Measurements from ENCODE around the gene TMEM89. TPM values are rescaled to one million over a fixed set of nuclear protein-coding genes. Genes with fewer than 3 reads are reported as not detected.
A peak's percentile ranks its signal among the peaks of the same experiment; 100 is the strongest.

Gene TMEM89
- total and polyA plus RNA-seq, 7 donors = not detected

GRCh38 chr3:48617559-48617958 is 4.0 kb downstream of the TMEM89 start:
- DNase-seq (peak in 1 of 2 donors; percentile 14), ATAC-seq (no peak)
- no peaks in the 10 kb centered on the region for H3K27me3 ChIP-seq (ENCODE audit: insufficient read depth in 3 of 3, low read length in 2 of 3)
- H3K9me3 ChIP-seq = peaks cover 13% of the 10 kb centered on the region
- 93 to 97% (median 93%) methylated on average over 4 of the region's 4 CpGs for WGBS, 3 donors
- no peak for TF ChIP-seq CTCF (IDR thresholded peaks at IDR 0.05)
- H3K4me1 ChIP-seq = no peaks in the 10 kb centered on the region
- no peaks in the 10 kb centered on the region for H3K36me3 ChIP-seq (ENCODE audit: insufficient read depth in 1 of 2, low read depth in 1 of 2)
- no peak overlapping the region for H3K4me3 ChIP-seq
- intact Hi-C loops (cut with DNase I) = no loop called here
- H3K27ac ChIP-seq = no peak overlapping the region

- TF ChIP-seq CTCF (IDR thresholded peaks at IDR 0.05) = no peak
- Histone ChIP-seq H3K27me3 (ENCODE audit: insufficient read depth in 3 of 3, low read length in 2 of 3) (no peaks in the 10 kb centered on the region), H3K9me3 (peaks cover 13% of the 10 kb centered on the region), H3K4me3 (no peak overlapping the region), H3K4me1 (peaks cover 5% of the 10 kb centered on the region), H3K36me3 (ENCODE audit: insufficient read depth in 1 of 2, low read depth in 1 of 2) (no peaks in the 10 kb centered on the region), H3K27ac (no peak overlapping the region)
- ATAC-seq (no peak), DNase-seq (no peak)
- intact Hi-C loops (cut with DNase I) = no loop called here
- WGBS, 3 donors = 68 to 81% (median 69%) methylated on average over 3 of the region's 3 CpGs
Measured at GRCh38 chr3:48614044-48614443, 7.5 kb downstream of the TMEM89 start.

- Histone ChIP-seq H3K27me3 (ENCODE audit: insufficient read depth in 3 of 3, low read length in 2 of 3) (no peaks in the 10 kb centered on the region), H3K36me3 (ENCODE audit: insufficient read depth in 1 of 2, low read depth in 1 of 2) (peaks cover 0 to 14% of the 10 kb centered on the region in 2 donors), H3K4me3 (no peak overlapping the region), H3K9me3 (peaks cover 2% of the 10 kb centered on the region), H3K4me1 (peaks cover 20% of the 10 kb centered on the region), H3K27ac (no peak overlapping the region)
- 79 to 97% (median 85%) methylated on average over 1 of the region's 1 CpG for WGBS, 3 donors
- no peak for TF ChIP-seq CTCF (IDR thresholded peaks at IDR 0.05)
- no peak for ATAC-seq
- intact Hi-C loops (cut with DNase I) = no loop called here
- DNase-seq = no peak
Measured at GRCh38 chr3:48612309-48612708, 9.3 kb downstream of the TMEM89 start.

- intact Hi-C loops (cut with DNase I) = loop anchor here in 1 of 2 donors (2.0 kb wide), 1 partner anchor 25 kb away; the partner anchor contains the start of gene SLC26A6
- TF ChIP-seq CTCF (IDR thresholded peaks at IDR 0.05) = peak; percentile 79
Measured at GRCh38 chr3:48609088-48610005, 12.2 kb downstream of the TMEM89 start, which contains the start of gene UQCRC1. Gene UQCRC1 (minus strand): TSS chr3:48609646. CDS start chr3:48609620, 26 bp downstream.

More at GRCh38 chr3:48609088-48610005, 12.2 kb downstream of the TMEM89 start, which contains the start of gene UQCRC1:
- ATAC-seq = peak; percentile 99 to 100 (median 100)
- peak; percentile 93 to 97 for DNase-seq
- Histone ChIP-seq H3K27ac (peak within 1 kb of the TSS; percentile 91), H3K9me3 (no peaks in the 10 kb centered on the region), H3K36me3 (ENCODE audit: insufficient read depth in 1 of 2, low read depth in 1 of 2) (peaks cover 6 to 43% of the 10 kb centered on the region in 2 donors), H3K4me1 (peaks cover 29% of the 10 kb centered on the region), H3K4me3 (peak within 1 kb of the TSS; percentile 97), H3K27me3 (ENCODE audit: insufficient read depth in 3 of 3, low read length in 2 of 3) (no peaks in the 10 kb centered on the region)
- 1 to 2% (median 2%) methylated on average over 82 to 86 of the region's 86 CpGs for WGBS, 3 donors

Data from psoas muscle (tissue), 8 donors.